ENCODE data around the gene SEMA5A.

- TF ChIP-seq, protein P1, sequence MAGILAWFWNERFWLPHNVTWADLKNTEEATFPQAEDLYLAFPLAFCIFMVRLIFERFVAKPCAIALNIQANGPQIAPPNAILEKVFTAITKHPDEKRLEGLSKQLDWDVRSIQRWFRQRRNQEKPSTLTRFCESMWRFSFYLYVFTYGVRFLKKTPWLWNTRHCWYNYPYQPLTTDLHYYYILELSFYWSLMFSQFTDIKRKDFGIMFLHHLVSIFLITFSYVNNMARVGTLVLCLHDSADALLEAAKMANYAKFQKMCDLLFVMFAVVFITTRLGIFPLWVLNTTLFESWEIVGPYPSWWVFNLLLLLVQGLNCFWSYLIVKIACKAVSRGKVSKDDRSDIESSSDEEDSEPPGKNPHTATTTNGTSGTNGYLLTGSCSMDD (CRISPR knock-in tag; IDR thresholded peaks at IDR 0.05) = no peak
- TF ChIP-seq EZH2 (conservative IDR thresholded peaks at IDR 0.05; ENCODE audit: low read depth, low read length) (no peak), ELK4 (CRISPR knock-in tag; IDR thresholded peaks at IDR 0.05; ENCODE audit: borderline replicate concordance) (no peak), POLR2A (IDR thresholded peaks at IDR 0.05; ENCODE audit: insufficient read depth in 1 of 2, low read depth in 2 of 2, low read length in 2 of 2) (no peak), ZNF776 (CRISPR knock-in tag; IDR thresholded peaks at IDR 0.05) (no peak), PRPF4 (IDR thresholded peaks at IDR 0.05; ENCODE audit: low read depth, low read length, poor library complexity, severe bottlenecking) (no peak), NFAT5 (CRISPR knock-in tag; IDR thresholded peaks at IDR 0.05) (no peak), TBL1XR1 (IDR thresholded peaks at IDR 0.05; ENCODE audit: borderline replicate concordance, low read length, partially characterized antibody) (no peak)
- TF ChIP-seq, protein P2, sequence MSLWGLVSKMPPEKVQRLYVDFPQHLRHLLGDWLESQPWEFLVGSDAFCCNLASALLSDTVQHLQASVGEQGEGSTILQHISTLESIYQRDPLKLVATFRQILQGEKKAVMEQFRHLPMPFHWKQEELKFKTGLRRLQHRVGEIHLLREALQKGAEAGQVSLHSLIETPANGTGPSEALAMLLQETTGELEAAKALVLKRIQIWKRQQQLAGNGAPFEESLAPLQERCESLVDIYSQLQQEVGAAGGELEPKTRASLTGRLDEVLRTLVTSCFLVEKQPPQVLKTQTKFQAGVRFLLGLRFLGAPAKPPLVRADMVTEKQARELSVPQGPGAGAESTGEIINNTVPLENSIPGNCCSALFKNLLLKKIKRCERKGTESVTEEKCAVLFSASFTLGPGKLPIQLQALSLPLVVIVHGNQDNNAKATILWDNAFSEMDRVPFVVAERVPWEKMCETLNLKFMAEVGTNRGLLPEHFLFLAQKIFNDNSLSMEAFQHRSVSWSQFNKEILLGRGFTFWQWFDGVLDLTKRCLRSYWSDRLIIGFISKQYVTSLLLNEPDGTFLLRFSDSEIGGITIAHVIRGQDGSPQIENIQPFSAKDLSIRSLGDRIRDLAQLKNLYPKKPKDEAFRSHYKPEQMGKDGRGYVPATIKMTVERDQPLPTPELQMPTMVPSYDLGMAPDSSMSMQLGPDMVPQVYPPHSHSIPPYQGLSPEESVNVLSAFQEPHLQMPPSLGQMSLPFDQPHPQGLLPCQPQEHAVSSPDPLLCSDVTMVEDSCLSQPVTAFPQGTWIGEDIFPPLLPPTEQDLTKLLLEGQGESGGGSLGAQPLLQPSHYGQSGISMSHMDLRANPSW (CRISPR knock-in tag; IDR thresholded peaks at IDR 0.05; ENCODE audit: borderline replicate concordance) = no peak
Measured at GRCh38 chr5:9344751-9345240, 201.1 kb downstream of the SEMA5A start.
